GM12878 (cell line): ENCODE data around the gene TRABD2B.

Experiments used
- BACH1 ChIP-seq: fragments of 450-650 bp; IDR thresholded peaks from 2 replicates; pipeline ENCODE4 v1.6.1; 2017; ENCODE audit warnings: mild to moderate bottlenecking, borderline replicate concordance
- CTCF ChIP-seq, 3 experiments: IDR thresholded peaks in 2 of 3; conservative IDR thresholded peaks in 1 of 3; 2 replicates each; pipeline ENCODE4 v1.5.1; 2011; ENCODE audit warnings: low read depth in 3 of 3, low read length in 3 of 3, mild to moderate bottlenecking in 3 of 3, control low read depth in 2 of 3, moderate library complexity in 2 of 3, inconsistent platforms in 1 of 3, mixed read lengths in 1 of 3; ENCODE audit not compliant: control insufficient read depth in 2 of 3, insufficient read depth in 1 of 3; ENCODE audit errors: extremely low read depth in 1 of 3
- ELK1 ChIP-seq: IDR thresholded peaks from 2 replicates; pipeline ENCODE4 v1.6.1; 2012; ENCODE audit warnings: low read depth, low read length, improper control_type of control experiment
- POLR2AphosphoS5 ChIP-seq: IDR thresholded peaks from 2 replicates; pipeline ENCODE4 v1.6.1; 2011; ENCODE audit warnings: mild to moderate bottlenecking, low read length, inconsistent platforms
- REST ChIP-seq: IDR thresholded peaks from 2 replicates; pipeline ENCODE4 v1.6.1; 2012; ENCODE audit warnings: mild to moderate bottlenecking, low read depth, low read length
- YY1 ChIP-seq: IDR thresholded peaks from 2 replicates; pipeline ENCODE4 v1.6.1; 2011; ENCODE audit warnings: low read depth, mild to moderate bottlenecking, low read length

DNA sequence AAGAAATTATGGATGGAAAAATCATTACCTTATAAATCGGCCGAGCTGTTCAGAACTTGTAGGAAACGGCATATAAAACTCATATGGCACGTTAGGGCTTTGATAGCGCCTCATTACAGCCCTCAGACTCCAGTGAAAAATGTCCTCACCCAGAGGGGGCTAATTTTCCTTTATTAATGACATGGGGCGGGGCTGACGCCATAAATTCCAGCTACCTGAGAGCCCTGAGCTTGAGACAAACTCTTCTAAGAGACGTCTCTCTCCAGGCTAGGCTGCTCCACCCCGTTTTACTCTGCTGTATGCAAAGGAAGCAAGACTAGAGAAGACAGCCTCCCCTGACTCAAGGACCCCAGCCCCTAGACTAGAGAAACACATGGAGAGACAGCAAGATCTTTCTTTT is 149.4 kb downstream of the TRABD2B start:
- TF ChIP-seq CTCF (IDR thresholded peaks at IDR 0.05 in 2 of 3, conservative IDR thresholded peaks at IDR 0.05 in 1 of 3; ENCODE audit: control insufficient read depth in 2 of 3, extremely low read depth in 1 of 3, insufficient read depth in 1 of 3, low read depth in 3 of 3, low read length in 3 of 3): no peak
- TF ChIP-seq POLR2AphosphoS5: no peak
- no peak for TF ChIP-seq BACH1
- TF ChIP-seq ELK1: no peak
- no peak for TF ChIP-seq YY1
- TF ChIP-seq REST: no peak
